HepG2 (cell line): ENCODE data around the gene CHMP4B. TPM values are rescaled to one million over a fixed set of nuclear protein-coding genes. Genes with fewer than 3 reads are reported as not detected.

Source experiments
- CCAR2 ChIP-seq: fragments of 200-400 bp; formaldehyde crosslinking; optimal IDR thresholded peaks from 2 replicates; pipeline ENCODE3; 2018; ENCODE audit warnings: low read depth, mild to moderate bottlenecking, low read length, moderate library complexity
- CERS6 ChIP-seq: sonication (generic); formaldehyde crosslinking; IDR thresholded peaks from 2 replicates; pipeline ENCODE4 v1.5.0; 2020; ENCODE audit warnings: missing genetic modification reagents
- ESRRA ChIP-seq: sonication (generic); formaldehyde crosslinking; IDR thresholded peaks from 2 replicates; pipeline ENCODE4 v1.5.1; 2020; ENCODE audit warnings: mild to moderate bottlenecking, low read depth, missing genetic modification reagents
- GZF1 ChIP-seq: sonication (generic); formaldehyde crosslinking; IDR thresholded peaks from 2 replicates; pipeline ENCODE4 v1.5.1; 2020; ENCODE audit warnings: mild to moderate bottlenecking, missing genetic modification reagents
- IRF9 ChIP-seq: sonication (generic); formaldehyde crosslinking; IDR thresholded peaks from 2 replicates; pipeline ENCODE4 v1.8.0; 2022; ENCODE audit warnings: missing genetic modification reagents, mild to moderate bottlenecking, borderline replicate concordance
- KLF13 ChIP-seq: sonication (generic); formaldehyde crosslinking; IDR thresholded peaks from 2 replicates; pipeline ENCODE4 v1.4.0; 2020; ENCODE audit warnings: mild to moderate bottlenecking, missing genetic modification reagents
- LBX2 ChIP-seq: sonication (generic); formaldehyde crosslinking; IDR thresholded peaks from 2 replicates; pipeline ENCODE4 v1.5.0; 2020; ENCODE audit warnings: missing genetic modification reagents, mild to moderate bottlenecking, borderline replicate concordance
- LCORL ChIP-seq, 2 experiments: fragments of 450-650 bp in 1 of 2; sonication (generic) in 1 of 2; formaldehyde crosslinking in 1 of 2; IDR thresholded peaks; 2 replicates each; pipeline versions ENCODE4 v1.5.0 to v1.6.1; 2017 to 2020; ENCODE audit warnings: antibody characterized with exemption in 1 of 2, missing genetic modification reagents in 1 of 2
- NR2F2 ChIP-seq: IDR thresholded peaks from 2 replicates; pipeline ENCODE4 v1.6.1; 2012; ENCODE audit warnings: low read depth, inconsistent platforms, borderline replicate concordance
- PAF1 ChIP-seq: IDR thresholded peaks from 2 replicates; pipeline ENCODE4 v1.6.1; 2016; ENCODE audit warnings: missing genetic modification reagents, missing compliant biosample characterization
- PHF5A ChIP-seq: IDR thresholded peaks from one replicate; pipeline ENCODE4 v1.6.1; 2018; ENCODE audit warnings: low read depth, missing genetic modification reagents; ENCODE audit not compliant: unreplicated experiment
- TCF7L2 ChIP-seq: IDR thresholded peaks from 2 replicates; pipeline ENCODE4 v1.6.1; 2011; ENCODE audit warnings: mild to moderate bottlenecking, low read depth, low read length, moderate library complexity
- TEAD3 ChIP-seq: optimal IDR thresholded peaks from 2 replicates; pipeline ENCODE3; 2016; ENCODE audit warnings: borderline replicate concordance
- TFDP2 ChIP-seq: sonication (generic); formaldehyde crosslinking; IDR thresholded peaks from 2 replicates; pipeline ENCODE4 v1.4.0; 2020; ENCODE audit warnings: missing genetic modification reagents
- ZNF18 ChIP-seq: sonication (generic); formaldehyde crosslinking; IDR thresholded peaks from 2 replicates; pipeline ENCODE4 v1.8.0; 2022; ENCODE audit warnings: mild to moderate bottlenecking, missing genetic modification reagents; ENCODE audit not compliant: insufficient replicate concordance
- ZNF326 ChIP-seq: sonication (generic); formaldehyde crosslinking; IDR thresholded peaks from 2 replicates; pipeline ENCODE4 v1.4.0; 2020; ENCODE audit warnings: missing genetic modification reagents, borderline replicate concordance
- ZNF333 ChIP-seq: sonication (generic); formaldehyde crosslinking; IDR thresholded peaks from 2 replicates; pipeline ENCODE4 v1.4.0; 2020; ENCODE audit warnings: mild to moderate bottlenecking, missing genetic modification reagents, borderline replicate concordance
- ZNF34 ChIP-seq: sonication (generic); formaldehyde crosslinking; IDR thresholded peaks from 2 replicates; pipeline ENCODE4 v1.4.0; 2020; ENCODE audit warnings: mild to moderate bottlenecking, missing genetic modification reagents, borderline replicate concordance
- ZNF431 ChIP-seq: sonication (generic); formaldehyde crosslinking; IDR thresholded peaks from 2 replicates; pipeline ENCODE4 v1.9.0; 2022; ENCODE audit warnings: missing genetic modification reagents, low read depth, mild to moderate bottlenecking, borderline replicate concordance
- ZNF605 ChIP-seq: sonication (generic); formaldehyde crosslinking; IDR thresholded peaks from 2 replicates; pipeline ENCODE4 v1.8.0; 2022; ENCODE audit warnings: mild to moderate bottlenecking, missing genetic modification reagents
- ZNF75D ChIP-seq: sonication (generic); formaldehyde crosslinking; IDR thresholded peaks from 2 replicates; pipeline ENCODE4 v1.8.1; 2023; ENCODE audit warnings: missing genetic modification reagents, mild to moderate bottlenecking, borderline replicate concordance
- polyA plus RNA-seq, 8 experiments: library from polyadenylated mRNA; depleted of rRNA in 3 of 8; stranded (reverse) in 7 of 8; unstranded in 1 of 8; fragments of >200 nt; fragmentation: Illumina TruSeq in 4 of 8; extraction: Trizol in 4 of 8; gene quantifications; 2 replicates each; pipeline versions ENCODE4 v1.2.1 to v1.2.3, GENCODE V29; 2011 to 2016; ENCODE audit warnings: low read depth in 4 of 8, missing spikeins in 1 of 8, mixed read lengths in 1 of 8; ENCODE audit not compliant: insufficient read depth in 1 of 8
- total RNA-seq, 5 experiments: library from RNA; depleted of rRNA; stranded (reverse); fragments of >200 nt; fragmentation: Illumina TruSeq; extraction: Trizol; gene quantifications; 2 replicates each; pipeline ENCODE4 v1.2.3, GENCODE V29; 2016; ENCODE audit warnings: low read depth in 1 of 5

The CHMP4B gene
- total and polyA plus RNA-seq, 2 of the 13 experiments (the other 11 are each of a cell fraction or from before 2014, with no cell fraction given) = 40.1 to 45.6 TPM

- TF ChIP-seq ZNF75D (CRISPR knock-in tag) = no peak
- TF ChIP-seq PAF1 (CRISPR knock-in tag) = no peak
- TF ChIP-seq IRF9 (CRISPR knock-in tag) = peak; percentile 94
- TF ChIP-seq TFDP2 = peak; percentile 94
- TF ChIP-seq ZNF333 (CRISPR knock-in tag) = no peak
- TF ChIP-seq ESRRA (CRISPR knock-in tag) = peak; percentile 90
- no peak for TF ChIP-seq TCF7L2
- TF ChIP-seq CERS6 (CRISPR knock-in tag) = 0 out of 2 replicates have a peak, but pooled peaks have one; percentile 46
- TF ChIP-seq ZNF605 (CRISPR knock-in tag) = peak; percentile 90; the same call in 1 of the 2 replicates
- TF ChIP-seq ZNF34 (CRISPR knock-in tag) = peak; percentile 94
- TF ChIP-seq GZF1 (CRISPR knock-in tag) = peak; percentile 86; the same call in 1 of the 2 replicates
- TF ChIP-seq CCAR2 = no peak
- peak; percentile 95 for TF ChIP-seq TEAD3 (CRISPR knock-in tag)
- no peak for TF ChIP-seq ZNF18 (CRISPR knock-in tag)
- no peak for TF ChIP-seq LCORL (IDR thresholded peaks at IDR 0.05)
- TF ChIP-seq LCORL (CRISPR knock-in tag; IDR thresholded peaks at IDR 0.05) = peak; percentile 79
- no peak for TF ChIP-seq KLF13
- peak; percentile 84; the same call in 1 of the 2 replicates for TF ChIP-seq LBX2 (CRISPR knock-in tag)
- TF ChIP-seq PHF5A (CRISPR knock-in tag) = peak; percentile 66
- peak; percentile 88; the same call in 1 of the 2 replicates for TF ChIP-seq ZNF431
- no peak; the same call in 1 of the 2 replicates for TF ChIP-seq ZNF326 (CRISPR knock-in tag)
- peak; percentile 77; the same call in 1 of the 2 replicates for TF ChIP-seq NR2F2
These were observed at the start of gene CHMP4B (continued) for GRCh38 chr20:33810885-33811775.
